Measurements from ENCODE around the gene EMC10. TPM values are rescaled to one million over a fixed set of nuclear protein-coding genes. Genes with fewer than 3 reads are reported as not detected.

EMC10 gene
- total and polyA plus RNA-seq, 10 of the 15 experiments (the other 5 are each of a cell fraction or from before 2014, with no cell fraction given): 2.5 to 77.3 (median 20.3) TPM

DNA sequence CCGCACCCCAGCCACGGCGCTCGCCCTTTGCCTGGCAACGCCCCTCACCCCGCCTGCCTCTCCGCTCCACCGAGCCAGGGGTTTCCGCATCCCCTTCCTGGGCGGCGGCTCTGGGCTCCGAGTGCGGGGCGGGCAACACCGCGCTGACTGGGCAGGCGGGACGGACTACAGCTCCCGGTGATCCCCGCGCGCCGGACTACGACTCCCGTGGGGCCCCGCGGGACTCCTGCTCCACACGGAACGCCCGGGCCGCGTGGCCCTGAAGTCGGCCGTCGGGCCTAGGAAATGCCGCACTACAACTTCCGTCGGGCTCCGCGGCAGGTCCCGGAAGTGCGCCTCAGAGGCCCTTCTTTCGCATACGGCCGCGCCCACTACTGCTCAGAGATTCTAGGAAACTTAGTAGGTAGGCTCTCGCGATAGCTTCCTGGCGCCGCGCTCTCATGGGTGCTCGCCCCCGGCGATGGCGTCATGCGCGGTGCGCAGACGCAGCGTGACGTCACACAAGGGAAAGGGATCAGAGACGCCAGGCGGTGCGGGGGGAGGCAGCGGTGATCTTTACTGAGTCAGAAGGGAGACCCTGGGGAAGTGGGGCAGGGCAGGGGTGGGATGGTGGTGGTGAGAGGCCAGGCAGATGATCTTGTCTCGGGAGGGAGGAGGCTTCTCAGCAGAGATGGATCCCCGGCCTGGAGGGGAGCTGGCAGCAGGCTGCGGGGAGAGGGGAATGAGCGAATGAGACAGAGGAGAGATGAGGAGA lies 34.9 kb downstream of the EMC10 start, which contains the start of gene JOSD2 (continued):
- TF ChIP-seq, protein P1, sequence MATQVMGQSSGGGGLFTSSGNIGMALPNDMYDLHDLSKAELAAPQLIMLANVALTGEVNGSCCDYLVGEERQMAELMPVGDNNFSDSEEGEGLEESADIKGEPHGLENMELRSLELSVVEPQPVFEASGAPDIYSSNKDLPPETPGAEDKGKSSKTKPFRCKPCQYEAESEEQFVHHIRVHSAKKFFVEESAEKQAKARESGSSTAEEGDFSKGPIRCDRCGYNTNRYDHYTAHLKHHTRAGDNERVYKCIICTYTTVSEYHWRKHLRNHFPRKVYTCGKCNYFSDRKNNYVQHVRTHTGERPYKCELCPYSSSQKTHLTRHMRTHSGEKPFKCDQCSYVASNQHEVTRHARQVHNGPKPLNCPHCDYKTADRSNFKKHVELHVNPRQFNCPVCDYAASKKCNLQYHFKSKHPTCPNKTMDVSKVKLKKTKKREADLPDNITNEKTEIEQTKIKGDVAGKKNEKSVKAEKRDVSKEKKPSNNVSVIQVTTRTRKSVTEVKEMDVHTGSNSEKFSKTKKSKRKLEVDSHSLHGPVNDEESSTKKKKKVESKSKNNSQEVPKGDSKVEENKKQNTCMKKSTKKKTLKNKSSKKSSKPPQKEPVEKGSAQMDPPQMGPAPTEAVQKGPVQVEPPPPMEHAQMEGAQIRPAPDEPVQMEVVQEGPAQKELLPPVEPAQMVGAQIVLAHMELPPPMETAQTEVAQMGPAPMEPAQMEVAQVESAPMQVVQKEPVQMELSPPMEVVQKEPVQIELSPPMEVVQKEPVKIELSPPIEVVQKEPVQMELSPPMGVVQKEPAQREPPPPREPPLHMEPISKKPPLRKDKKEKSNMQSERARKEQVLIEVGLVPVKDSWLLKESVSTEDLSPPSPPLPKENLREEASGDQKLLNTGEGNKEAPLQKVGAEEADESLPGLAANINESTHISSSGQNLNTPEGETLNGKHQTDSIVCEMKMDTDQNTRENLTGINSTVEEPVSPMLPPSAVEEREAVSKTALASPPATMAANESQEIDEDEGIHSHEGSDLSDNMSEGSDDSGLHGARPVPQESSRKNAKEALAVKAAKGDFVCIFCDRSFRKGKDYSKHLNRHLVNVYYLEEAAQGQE (IDR thresholded peaks at IDR 0.05; ENCODE audit: low read depth, low read length): no peak
- TF ChIP-seq MEF2B (IDR thresholded peaks at IDR 0.05; ENCODE audit: partially characterized antibody, poor library complexity, severe bottlenecking) (no peak), CHD4 (IDR thresholded peaks at IDR 0.05) (no peak), EED (IDR thresholded peaks at IDR 0.05; ENCODE audit: low read depth) (no peak), ZSCAN29 (IDR thresholded peaks at IDR 0.05) (no peak), MXI1 (IDR thresholded peaks at IDR 0.05; ENCODE audit: low read depth, low read length) (peak; percentile 78), DPF2 (IDR thresholded peaks at IDR 0.05) (no peak; the same call in 1 of the 2 replicates), EZH2 (IDR thresholded peaks at IDR 0.05; ENCODE audit: borderline replicate concordance, control insufficient read depth, low read depth, low read length) (no peak), BRCA1 (IDR thresholded peaks at IDR 0.05; ENCODE audit: low read depth, low read length) (peak; percentile 89), CHD2 (IDR thresholded peaks at IDR 0.05; ENCODE audit: borderline replicate concordance, low read depth, low read length) (peak; percentile 100), NR2C2 (IDR thresholded peaks at IDR 0.05; ENCODE audit: borderline replicate concordance, control insufficient read depth, insufficient read length, low read depth) (no peak), JUND (IDR thresholded peaks at IDR 0.05; ENCODE audit: low read depth, low read length) (0 out of 2 replicates have a peak, but pooled peaks have one; percentile 5), TARDBP (IDR thresholded peaks at IDR 0.05; ENCODE audit: borderline replicate concordance) (peak; percentile 86; the same call in 1 of the 2 replicates), PML (IDR thresholded peaks at IDR 0.05; ENCODE audit: low read length) (0 out of 2 replicates have a peak, but pooled peaks have one; percentile 20), KLF5 (IDR thresholded peaks at IDR 0.05; ENCODE audit: partially characterized antibody) (peak; percentile 72), RELA (IDR thresholded peaks at IDR 0.05; ENCODE audit: borderline replicate concordance, partially characterized antibody) (no peak), IKZF1 (conservative IDR thresholded peaks at IDR 0.05) (peak; percentile 100), RAD21 (IDR thresholded peaks at IDR 0.05; ENCODE audit: insufficient read depth, low read depth, low read length) (no peak), NFIC (IDR thresholded peaks at IDR 0.05; ENCODE audit: low read depth, low read length) (no peak), RCOR1 (conservative IDR thresholded peaks at IDR 0.05; ENCODE audit: low read depth, low read length) (peak; percentile 97; the same call in 1 of the 2 replicates), TCF7 (IDR thresholded peaks at IDR 0.05; ENCODE audit: borderline replicate concordance) (no peak), TBL1XR1 (IDR thresholded peaks at IDR 0.05; ENCODE audit: low read depth, low read length) (no peak)
- TF ChIP-seq, protein P2, sequence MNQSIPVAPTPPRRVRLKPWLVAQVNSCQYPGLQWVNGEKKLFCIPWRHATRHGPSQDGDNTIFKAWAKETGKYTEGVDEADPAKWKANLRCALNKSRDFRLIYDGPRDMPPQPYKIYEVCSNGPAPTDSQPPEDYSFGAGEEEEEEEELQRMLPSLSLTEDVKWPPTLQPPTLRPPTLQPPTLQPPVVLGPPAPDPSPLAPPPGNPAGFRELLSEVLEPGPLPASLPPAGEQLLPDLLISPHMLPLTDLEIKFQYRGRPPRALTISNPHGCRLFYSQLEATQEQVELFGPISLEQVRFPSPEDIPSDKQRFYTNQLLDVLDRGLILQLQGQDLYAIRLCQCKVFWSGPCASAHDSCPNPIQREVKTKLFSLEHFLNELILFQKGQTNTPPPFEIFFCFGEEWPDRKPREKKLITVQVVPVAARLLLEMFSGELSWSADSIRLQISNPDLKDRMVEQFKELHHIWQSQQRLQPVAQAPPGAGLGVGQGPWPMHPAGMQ (IDR thresholded peaks at IDR 0.05; ENCODE audit: borderline replicate concordance): peak; percentile 72
- TF ChIP-seq, protein P3, sequence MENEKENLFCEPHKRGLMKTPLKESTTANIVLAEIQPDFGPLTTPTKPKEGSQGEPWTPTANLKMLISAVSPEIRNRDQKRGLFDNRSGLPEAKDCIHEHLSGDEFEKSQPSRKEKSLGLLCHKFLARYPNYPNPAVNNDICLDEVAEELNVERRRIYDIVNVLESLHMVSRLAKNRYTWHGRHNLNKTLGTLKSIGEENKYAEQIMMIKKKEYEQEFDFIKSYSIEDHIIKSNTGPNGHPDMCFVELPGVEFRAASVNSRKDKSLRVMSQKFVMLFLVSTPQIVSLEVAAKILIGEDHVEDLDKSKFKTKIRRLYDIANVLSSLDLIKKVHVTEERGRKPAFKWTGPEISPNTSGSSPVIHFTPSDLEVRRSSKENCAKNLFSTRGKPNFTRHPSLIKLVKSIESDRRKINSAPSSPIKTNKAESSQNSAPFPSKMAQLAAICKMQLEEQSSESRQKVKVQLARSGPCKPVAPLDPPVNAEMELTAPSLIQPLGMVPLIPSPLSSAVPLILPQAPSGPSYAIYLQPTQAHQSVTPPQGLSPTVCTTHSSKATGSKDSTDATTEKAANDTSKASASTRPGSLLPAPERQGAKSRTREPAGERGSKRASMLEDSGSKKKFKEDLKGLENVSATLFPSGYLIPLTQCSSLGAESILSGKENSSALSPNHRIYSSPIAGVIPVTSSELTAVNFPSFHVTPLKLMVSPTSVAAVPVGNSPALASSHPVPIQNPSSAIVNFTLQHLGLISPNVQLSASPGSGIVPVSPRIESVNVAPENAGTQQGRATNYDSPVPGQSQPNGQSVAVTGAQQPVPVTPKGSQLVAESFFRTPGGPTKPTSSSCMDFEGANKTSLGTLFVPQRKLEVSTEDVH (IDR thresholded peaks at IDR 0.05; ENCODE audit: low read depth, partially characterized antibody): peak; percentile 89
